ENCODE measurements around the gene FSIP1.

Gene FSIP1

DNA sequence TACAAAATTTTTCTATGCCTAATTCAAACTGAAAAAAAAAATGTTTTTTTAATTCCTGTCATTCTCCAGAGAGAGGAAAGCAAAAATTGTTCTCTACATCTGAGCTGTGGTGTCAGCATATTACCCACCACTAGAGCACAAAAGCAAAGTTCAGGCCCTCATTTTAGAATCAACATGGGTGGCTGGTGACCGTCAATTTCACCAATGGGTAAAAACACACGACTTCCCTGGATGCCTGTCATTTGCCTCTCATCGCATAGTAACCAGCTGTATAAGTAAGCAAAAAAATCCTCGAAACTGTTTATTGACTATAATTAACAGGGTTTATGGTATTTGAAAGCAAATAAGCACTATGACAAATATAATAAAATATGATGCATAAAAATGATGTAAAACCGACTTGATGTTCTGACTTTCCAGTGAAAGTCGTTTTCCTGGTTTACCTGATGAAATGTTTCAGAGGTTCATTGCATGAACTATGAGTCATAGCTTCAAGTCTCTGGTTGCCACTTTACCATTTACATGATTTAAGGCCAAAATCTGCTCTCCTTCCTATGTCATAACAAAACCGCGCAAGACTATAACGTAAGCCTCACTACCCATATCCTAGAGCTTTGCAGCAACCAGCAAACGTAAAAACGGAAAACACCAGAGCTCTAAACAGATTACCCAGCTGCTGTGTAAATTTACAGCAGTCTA lies 141.3 kb downstream of the FSIP1 start:
- Histone ChIP-seq H3K27ac (ENCODE audit: low read length) (no peak overlapping the region), H3K9ac (ENCODE audit: low read depth, low read length) (no peak overlapping the region), H3K4me3 (ENCODE audit: low read length) (no peak overlapping the region), H3K36me3 (ENCODE audit: insufficient read depth, low read depth, low read length) (no peaks in the 10 kb centered on the region), H3K4me1 (ENCODE audit: insufficient read depth, low read length) (peaks cover 13% of the 10 kb centered on the region; the same call in 1 of the 2 replicates), H3K9me3 (ENCODE audit: insufficient read depth, low read depth, low read length) (no peaks in the 10 kb centered on the region), H3K27me3 (ENCODE audit: insufficient read depth, low read length) (no peaks in the 10 kb centered on the region)

DNA sequence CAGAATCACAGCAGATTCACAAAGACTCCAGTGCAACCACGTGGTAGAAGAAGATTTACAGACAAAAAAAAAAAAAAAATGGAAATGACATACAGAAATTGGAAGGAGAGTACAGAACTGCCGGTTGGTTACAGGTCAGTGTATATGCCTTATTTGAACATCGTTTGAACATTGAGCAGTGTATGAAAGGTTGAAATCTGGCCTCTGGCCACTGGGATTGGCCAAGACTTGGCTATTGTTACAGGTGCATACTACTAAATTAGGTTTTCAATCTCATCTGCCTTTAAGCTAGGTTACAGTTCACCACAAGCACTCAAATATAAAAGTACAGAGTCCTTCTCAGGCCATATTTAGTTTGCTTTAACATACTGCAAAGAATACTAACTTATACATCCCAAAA lies 142.0 kb downstream of the FSIP1 start:
- Histone ChIP-seq H3K36me3 (ENCODE audit: insufficient read depth, low read depth, low read length) (no peaks in the 10 kb centered on the region), H3K9ac (ENCODE audit: low read depth, low read length) (no peak overlapping the region), H3K4me1 (ENCODE audit: insufficient read depth, low read length) (peaks cover 13% of the 10 kb centered on the region; the same call in 1 of the 2 replicates), H3K4me3 (ENCODE audit: low read length) (no peak overlapping the region), H3K27ac (ENCODE audit: low read length) (no peak overlapping the region), H3K9me3 (ENCODE audit: insufficient read depth, low read depth, low read length) (no peaks in the 10 kb centered on the region), H3K27me3 (ENCODE audit: insufficient read depth, low read length) (no peaks in the 10 kb centered on the region)

DNA sequence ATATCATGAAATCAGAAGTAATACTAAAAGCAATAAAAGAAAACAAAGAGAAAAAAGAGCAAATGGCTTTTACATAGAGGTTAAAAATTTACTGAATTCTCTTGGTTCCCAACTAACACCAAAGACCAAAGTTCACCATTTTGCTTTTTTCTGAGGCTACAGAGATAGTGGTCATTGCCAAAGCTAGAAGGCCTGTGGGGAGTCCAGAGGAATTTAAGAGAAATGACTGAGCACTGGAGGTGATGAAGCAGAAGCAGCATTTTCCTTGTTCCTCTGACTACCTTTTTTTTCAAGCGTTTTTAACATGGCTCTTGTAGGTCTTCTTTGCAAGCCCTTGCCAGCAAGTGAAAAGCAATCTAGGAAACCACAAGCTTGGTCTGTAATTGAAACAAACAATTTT lies 143.6 kb downstream of the FSIP1 start:
- no peaks in the 10 kb centered on the region for H3K9me3 ChIP-seq (ENCODE audit: insufficient read depth, low read depth, low read length)
- no peaks in the 10 kb centered on the region for H3K36me3 ChIP-seq (ENCODE audit: insufficient read depth, low read depth, low read length)
- H3K4me1 ChIP-seq (ENCODE audit: insufficient read depth, low read length), result peaks cover 13% of the 10 kb centered on the region; the same call in 1 of the 2 replicates
- no peaks in the 10 kb centered on the region for H3K27me3 ChIP-seq (ENCODE audit: insufficient read depth, low read length)
- no peak overlapping the region for H3K9ac ChIP-seq (ENCODE audit: low read depth, low read length)
- H3K27ac ChIP-seq (ENCODE audit: low read length), result no peak overlapping the region
- H3K4me3 ChIP-seq (ENCODE audit: low read length), result no peak overlapping the region

- no peaks in the 10 kb centered on the region for H3K9me3 ChIP-seq (ENCODE audit: insufficient read depth, low read depth, low read length)
- no peak overlapping the region for H3K27ac ChIP-seq (ENCODE audit: low read length)
- peaks cover 13% of the 10 kb centered on the region; the same call in 1 of the 2 replicates for H3K4me1 ChIP-seq (ENCODE audit: insufficient read depth, low read length)
- no peak overlapping the region for H3K9ac ChIP-seq (ENCODE audit: low read depth, low read length)
- no peak overlapping the region for H3K4me3 ChIP-seq (ENCODE audit: low read length)
- no peaks in the 10 kb centered on the region for H3K27me3 ChIP-seq (ENCODE audit: insufficient read depth, low read length)
- no peaks in the 10 kb centered on the region for H3K36me3 ChIP-seq (ENCODE audit: insufficient read depth, low read depth, low read length)
Measured at GRCh38 chr15:39638041-39638440, 144.6 kb downstream of the FSIP1 start.

- Histone ChIP-seq H3K4me1 (ENCODE audit: insufficient read depth, low read length) (no peaks in the 10 kb centered on the region), H3K36me3 (ENCODE audit: insufficient read depth, low read depth, low read length) (no peaks in the 10 kb centered on the region), H3K9ac (ENCODE audit: low read depth, low read length) (no peak overlapping the region), H3K27ac (ENCODE audit: low read length) (no peak overlapping the region), H3K4me3 (ENCODE audit: low read length) (no peak overlapping the region), H3K27me3 (ENCODE audit: insufficient read depth, low read length) (no peaks in the 10 kb centered on the region), H3K9me3 (ENCODE audit: insufficient read depth, low read depth, low read length) (no peaks in the 10 kb centered on the region)
Measured at GRCh38 chr15:39631357-39631756, 151.3 kb downstream of the FSIP1 start.

DNA sequence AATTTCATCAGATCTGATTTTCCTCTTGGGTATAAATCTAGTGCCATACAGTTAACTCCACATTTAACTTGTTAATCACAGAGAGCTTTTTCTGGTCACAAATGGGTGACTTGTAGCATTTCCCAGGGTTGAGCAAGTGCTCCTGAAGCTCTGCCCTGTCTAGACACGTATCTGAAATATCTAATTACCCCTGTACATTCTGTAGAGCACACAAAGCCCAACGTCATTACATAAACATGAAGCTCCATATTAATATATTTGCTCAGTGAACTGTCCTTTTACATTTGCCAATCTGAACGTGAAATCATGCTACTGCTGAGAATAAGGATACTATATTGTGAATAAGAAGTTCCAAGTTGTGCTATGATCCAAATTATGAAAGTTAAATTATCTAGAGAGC lies 152.7 kb downstream of the FSIP1 start:
- no peak overlapping the region for H3K4me3 ChIP-seq (ENCODE audit: low read length)
- H3K9ac ChIP-seq (ENCODE audit: low read depth, low read length), result no peak overlapping the region
- no peaks in the 10 kb centered on the region for H3K36me3 ChIP-seq (ENCODE audit: insufficient read depth, low read depth, low read length)
- no peaks in the 10 kb centered on the region for H3K27me3 ChIP-seq (ENCODE audit: insufficient read depth, low read length)
- H3K27ac ChIP-seq (ENCODE audit: low read length), result no peak overlapping the region
- H3K9me3 ChIP-seq (ENCODE audit: insufficient read depth, low read depth, low read length), result no peaks in the 10 kb centered on the region
- H3K4me1 ChIP-seq (ENCODE audit: insufficient read depth, low read length), result no peaks in the 10 kb centered on the region

GRCh38 chr15:39629371-39629770 lies 153.3 kb downstream of the FSIP1 start:
- Histone ChIP-seq H3K27ac (ENCODE audit: low read length) (no peak overlapping the region), H3K36me3 (ENCODE audit: insufficient read depth, low read depth, low read length) (no peaks in the 10 kb centered on the region), H3K9me3 (ENCODE audit: insufficient read depth, low read depth, low read length) (no peaks in the 10 kb centered on the region), H3K27me3 (ENCODE audit: insufficient read depth, low read length) (no peaks in the 10 kb centered on the region), H3K9ac (ENCODE audit: low read depth, low read length) (no peak overlapping the region), H3K4me1 (ENCODE audit: insufficient read depth, low read length) (no peaks in the 10 kb centered on the region), H3K4me3 (ENCODE audit: low read length) (no peak overlapping the region)

DNA sequence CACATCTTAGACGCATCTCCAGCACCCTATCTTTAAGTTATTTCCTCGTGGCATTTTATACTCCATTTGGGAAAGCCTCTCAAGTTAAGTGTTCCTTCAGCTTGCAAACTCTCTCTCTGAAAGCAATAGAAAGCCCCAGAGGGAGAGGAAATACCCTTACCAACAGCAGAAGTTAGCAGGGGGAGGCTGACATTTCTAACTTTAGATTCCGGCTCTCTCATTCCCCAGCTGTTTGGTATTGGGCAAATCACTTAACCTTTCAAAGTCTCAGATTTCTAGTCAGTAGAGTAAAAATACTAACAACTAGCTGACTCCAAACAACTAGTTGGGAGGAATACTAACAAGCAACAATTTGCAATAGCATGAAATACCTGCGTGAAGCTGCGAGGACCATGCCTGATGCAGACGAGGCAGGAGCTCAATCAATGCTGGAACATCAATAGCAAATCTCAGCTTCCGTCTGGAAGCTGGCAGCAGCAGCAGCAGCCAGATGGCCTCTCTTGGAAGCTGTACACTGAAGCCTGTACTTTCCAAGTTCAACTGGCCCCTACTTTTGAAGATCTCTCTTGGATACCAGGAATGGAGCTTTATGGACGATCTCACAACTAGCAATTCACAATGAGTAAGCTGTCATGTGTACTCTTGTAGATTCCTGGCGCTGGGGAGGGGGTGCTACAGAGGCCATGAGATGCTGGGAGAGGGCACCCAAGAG lies 153.9 kb downstream of the FSIP1 start:
- Histone ChIP-seq H3K9ac (ENCODE audit: low read depth, low read length) (no peak overlapping the region), H3K36me3 (ENCODE audit: insufficient read depth, low read depth, low read length) (no peaks in the 10 kb centered on the region), H3K4me3 (ENCODE audit: low read length) (no peak overlapping the region), H3K27me3 (ENCODE audit: insufficient read depth, low read length) (no peaks in the 10 kb centered on the region), H3K4me1 (ENCODE audit: insufficient read depth, low read length) (no peaks in the 10 kb centered on the region), H3K9me3 (ENCODE audit: insufficient read depth, low read depth, low read length) (no peaks in the 10 kb centered on the region), H3K27ac (ENCODE audit: low read length) (no peak overlapping the region)

GRCh38 chr15:39628144-39628508 lies 154.5 kb downstream of the FSIP1 start:
- Histone ChIP-seq H3K27me3 (ENCODE audit: insufficient read depth, low read length) (no peaks in the 10 kb centered on the region), H3K36me3 (ENCODE audit: insufficient read depth, low read depth, low read length) (no peaks in the 10 kb centered on the region), H3K4me3 (ENCODE audit: low read length) (no peak overlapping the region), H3K4me1 (ENCODE audit: insufficient read depth, low read length) (no peaks in the 10 kb centered on the region), H3K9ac (ENCODE audit: low read depth, low read length) (no peak overlapping the region), H3K9me3 (ENCODE audit: insufficient read depth, low read depth, low read length) (no peaks in the 10 kb centered on the region), H3K27ac (ENCODE audit: low read length) (no peak overlapping the region)

GRCh38 chr15:39627451-39628143 lies 155.0 kb downstream of the FSIP1 start:
- no peak overlapping the region for H3K4me3 ChIP-seq (ENCODE audit: low read length)
- no peaks in the 10 kb centered on the region for H3K36me3 ChIP-seq (ENCODE audit: insufficient read depth, low read depth, low read length)
- no peak overlapping the region for H3K9ac ChIP-seq (ENCODE audit: low read depth, low read length)
- H3K27ac ChIP-seq (ENCODE audit: low read length), result no peak overlapping the region
- H3K4me1 ChIP-seq (ENCODE audit: insufficient read depth, low read length), result no peaks in the 10 kb centered on the region
- no peaks in the 10 kb centered on the region for H3K27me3 ChIP-seq (ENCODE audit: insufficient read depth, low read length)
- no peaks in the 10 kb centered on the region for H3K9me3 ChIP-seq (ENCODE audit: insufficient read depth, low read depth, low read length)

GRCh38 chr15:39625856-39626255 lies 156.8 kb downstream of the FSIP1 start:
- H3K9ac ChIP-seq (ENCODE audit: low read depth, low read length), result no peak overlapping the region
- H3K36me3 ChIP-seq (ENCODE audit: insufficient read depth, low read depth, low read length), result no peaks in the 10 kb centered on the region
- no peak overlapping the region for H3K4me3 ChIP-seq (ENCODE audit: low read length)
- no peak overlapping the region for H3K27ac ChIP-seq (ENCODE audit: low read length)
- H3K9me3 ChIP-seq (ENCODE audit: insufficient read depth, low read depth, low read length), result no peaks in the 10 kb centered on the region
- no peaks in the 10 kb centered on the region for H3K27me3 ChIP-seq (ENCODE audit: insufficient read depth, low read length)
- no peaks in the 10 kb centered on the region for H3K4me1 ChIP-seq (ENCODE audit: insufficient read depth, low read length)

- Histone ChIP-seq H3K4me3 (ENCODE audit: low read length) (no peak overlapping the region), H3K27me3 (ENCODE audit: insufficient read depth, low read length) (no peaks in the 10 kb centered on the region), H3K9me3 (ENCODE audit: insufficient read depth, low read depth, low read length) (no peaks in the 10 kb centered on the region), H3K27ac (ENCODE audit: low read length) (no peak overlapping the region), H3K9ac (ENCODE audit: low read depth, low read length) (no peak overlapping the region), H3K4me1 (ENCODE audit: insufficient read depth, low read length) (no peaks in the 10 kb centered on the region), H3K36me3 (ENCODE audit: insufficient read depth, low read depth, low read length) (no peaks in the 10 kb centered on the region)
Measured at GRCh38 chr15:39625451-39625850, 157.2 kb downstream of the FSIP1 start.
